SK-N-SH treated with all-trans-retinoic acid at 6 μM for 48 hours (cell line): ENCODE results near the gene MYLK.

Experiments
- ARNTL ChIP-seq: fragments of 450-650 bp; formaldehyde crosslinking; IDR thresholded peaks from 2 replicates; pipeline ENCODE4 v1.5.0; 2020; ENCODE audit warnings: low read depth, mild to moderate bottlenecking, moderate library complexity, borderline replicate concordance
- ESRRG ChIP-seq: fragments of 250-450 bp; sonication (Bioruptor Pico); IDR thresholded peaks from 2 replicates; pipeline ENCODE4 v1.6.1; 2021; ENCODE audit warnings: mild to moderate bottlenecking
- TOX ChIP-seq: fragments of 250-450 bp; sonication (Bioruptor Pico); IDR thresholded peaks from 2 replicates; pipeline ENCODE4 v1.8.0; 2021; ENCODE audit warnings: mild to moderate bottlenecking, moderate library complexity, borderline replicate concordance
- ZC3H10 ChIP-seq: fragments of 250-450 bp; sonication (Bioruptor Pico); IDR thresholded peaks from 2 replicates; pipeline ENCODE4 v1.5.1; 2021; ENCODE audit warnings: mild to moderate bottlenecking, moderate library complexity
- ZFP3 ChIP-seq: fragments of 250-450 bp; sonication (Bioruptor Pico); IDR thresholded peaks from 2 replicates; pipeline ENCODE4 v1.5.0; 2020; ENCODE audit warnings: mild to moderate bottlenecking, moderate library complexity
- ZFP30 ChIP-seq: fragments of 450-650 bp; formaldehyde crosslinking; IDR thresholded peaks from 2 replicates; pipeline ENCODE4 v1.5.0; 2022; ENCODE audit warnings: mild to moderate bottlenecking, moderate library complexity
- ZNF70 ChIP-seq: fragments of 450-650 bp; formaldehyde crosslinking; IDR thresholded peaks from 2 replicates; pipeline ENCODE4 v1.5.0; 2020; ENCODE audit warnings: mild to moderate bottlenecking, moderate library complexity
- TF ChIP-seq, protein P1 (sequence below): fragments of 250-450 bp; sonication (Bioruptor Pico); IDR thresholded peaks from 2 replicates; pipeline ENCODE4 v1.5.0; 2020; ENCODE audit warnings: mild to moderate bottlenecking, moderate library complexity

DNA sequence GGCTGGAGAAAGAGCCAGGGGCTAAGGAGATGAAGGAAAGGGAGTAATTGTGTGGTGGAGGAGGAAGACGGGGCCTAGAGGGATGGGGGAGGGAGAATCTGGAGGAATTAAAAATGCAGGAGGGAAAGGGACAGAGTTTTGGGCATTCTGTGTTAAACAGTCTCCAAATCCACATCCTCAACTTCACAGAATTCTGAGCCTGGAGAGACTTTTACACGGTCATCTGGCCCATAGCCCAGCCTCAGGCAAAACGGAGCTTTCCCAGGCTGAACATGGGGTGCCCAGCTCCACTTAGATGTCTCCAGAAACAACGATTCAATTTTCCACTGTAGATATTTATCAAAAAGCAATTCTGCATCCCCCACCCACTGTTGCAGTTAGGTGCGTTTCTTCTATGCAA is 161.7 kb downstream of the MYLK start:
- no peak for TF ChIP-seq ESRRG (CRISPR knock-in tag)
- no peak for TF ChIP-seq ZC3H10 (CRISPR knock-in tag)
- no peak for TF ChIP-seq ZNF70 (CRISPR knock-in tag)
- no peak for TF ChIP-seq ZFP3 (CRISPR knock-in tag)
- TF ChIP-seq ZFP30 (CRISPR knock-in tag), result no peak
- TF ChIP-seq TOX (CRISPR knock-in tag), result no peak
- TF ChIP-seq ARNTL (CRISPR knock-in tag), result no peak
- TF ChIP-seq, protein P1, sequence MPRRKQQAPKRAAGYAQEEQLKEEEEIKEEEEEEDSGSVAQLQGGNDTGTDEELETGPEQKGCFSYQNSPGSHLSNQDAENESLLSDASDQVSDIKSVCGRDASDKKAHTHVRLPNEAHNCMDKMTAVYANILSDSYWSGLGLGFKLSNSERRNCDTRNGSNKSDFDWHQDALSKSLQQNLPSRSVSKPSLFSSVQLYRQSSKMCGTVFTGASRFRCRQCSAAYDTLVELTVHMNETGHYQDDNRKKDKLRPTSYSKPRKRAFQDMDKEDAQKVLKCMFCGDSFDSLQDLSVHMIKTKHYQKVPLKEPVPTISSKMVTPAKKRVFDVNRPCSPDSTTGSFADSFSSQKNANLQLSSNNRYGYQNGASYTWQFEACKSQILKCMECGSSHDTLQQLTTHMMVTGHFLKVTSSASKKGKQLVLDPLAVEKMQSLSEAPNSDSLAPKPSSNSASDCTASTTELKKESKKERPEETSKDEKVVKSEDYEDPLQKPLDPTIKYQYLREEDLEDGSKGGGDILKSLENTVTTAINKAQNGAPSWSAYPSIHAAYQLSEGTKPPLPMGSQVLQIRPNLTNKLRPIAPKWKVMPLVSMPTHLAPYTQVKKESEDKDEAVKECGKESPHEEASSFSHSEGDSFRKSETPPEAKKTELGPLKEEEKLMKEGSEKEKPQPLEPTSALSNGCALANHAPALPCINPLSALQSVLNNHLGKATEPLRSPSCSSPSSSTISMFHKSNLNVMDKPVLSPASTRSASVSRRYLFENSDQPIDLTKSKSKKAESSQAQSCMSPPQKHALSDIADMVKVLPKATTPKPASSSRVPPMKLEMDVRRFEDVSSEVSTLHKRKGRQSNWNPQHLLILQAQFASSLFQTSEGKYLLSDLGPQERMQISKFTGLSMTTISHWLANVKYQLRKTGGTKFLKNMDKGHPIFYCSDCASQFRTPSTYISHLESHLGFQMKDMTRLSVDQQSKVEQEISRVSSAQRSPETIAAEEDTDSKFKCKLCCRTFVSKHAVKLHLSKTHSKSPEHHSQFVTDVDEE (CRISPR knock-in tag), result no peak
